ENCODE data around the gene PDE2A. TPM values are rescaled to one million over a fixed set of nuclear protein-coding genes. Genes with fewer than 3 reads are reported as not detected.
A peak's percentile ranks its signal among the peaks of the same experiment; 100 is the strongest.

The PDE2A gene
- polyA plus RNA-seq, 1 donor, result 13.6 TPM

GRCh38 chr11:72589802-72590761 is 84.1 kb downstream of the PDE2A start:
- DNase-seq, result peak; percentile 57

DNA sequence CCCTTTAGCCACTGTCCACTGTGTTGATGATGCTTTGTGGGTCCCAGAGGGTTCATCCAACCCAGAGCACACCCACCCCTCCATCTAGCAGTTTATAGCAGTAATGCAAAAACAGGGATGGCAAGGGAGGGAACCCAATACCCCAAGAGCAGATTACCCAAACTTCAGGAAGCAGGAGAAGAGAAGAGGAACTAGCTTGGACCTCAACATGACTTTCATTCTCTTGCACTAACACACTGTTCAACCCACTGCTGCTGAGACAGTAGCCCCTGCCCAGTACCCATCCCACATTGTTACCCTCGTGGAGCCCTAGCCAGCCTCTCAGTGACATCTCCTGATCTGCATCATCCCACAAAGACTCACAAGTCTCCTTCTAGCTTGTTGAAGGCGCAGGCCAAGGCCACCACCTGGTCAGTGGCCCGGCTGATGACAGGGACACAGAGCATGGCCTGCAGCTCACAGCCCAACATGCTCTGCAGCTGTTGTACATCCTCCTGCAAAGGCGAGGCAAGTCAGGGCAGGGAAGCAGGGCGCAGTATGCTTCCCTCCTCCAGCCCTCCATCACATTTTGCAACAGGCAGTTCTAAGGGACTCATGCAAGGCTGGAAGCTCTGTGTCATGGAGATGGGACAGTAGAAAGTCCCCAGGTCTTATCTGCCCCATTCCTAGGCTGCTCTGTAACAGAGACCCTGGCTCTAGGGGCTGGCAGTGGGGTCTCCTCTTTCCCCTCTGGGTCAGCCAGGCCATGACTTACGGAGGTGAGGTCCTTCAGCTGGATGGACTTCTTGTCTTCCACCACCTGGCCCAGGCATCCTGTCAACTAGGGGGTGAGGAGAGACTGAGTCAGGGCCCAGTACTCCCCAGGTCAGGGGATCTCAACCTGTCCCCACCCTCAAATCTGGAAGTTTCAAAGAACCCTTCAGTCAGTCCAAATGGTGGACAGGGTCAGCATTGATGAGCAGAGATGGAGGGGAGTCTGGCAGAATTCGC is 85.5 kb downstream of the PDE2A start:
- no peak for DNase-seq

GRCh38 chr11:72587696-72588095 is 86.5 kb downstream of the PDE2A start:
- DNase-seq, result no peak

DNA sequence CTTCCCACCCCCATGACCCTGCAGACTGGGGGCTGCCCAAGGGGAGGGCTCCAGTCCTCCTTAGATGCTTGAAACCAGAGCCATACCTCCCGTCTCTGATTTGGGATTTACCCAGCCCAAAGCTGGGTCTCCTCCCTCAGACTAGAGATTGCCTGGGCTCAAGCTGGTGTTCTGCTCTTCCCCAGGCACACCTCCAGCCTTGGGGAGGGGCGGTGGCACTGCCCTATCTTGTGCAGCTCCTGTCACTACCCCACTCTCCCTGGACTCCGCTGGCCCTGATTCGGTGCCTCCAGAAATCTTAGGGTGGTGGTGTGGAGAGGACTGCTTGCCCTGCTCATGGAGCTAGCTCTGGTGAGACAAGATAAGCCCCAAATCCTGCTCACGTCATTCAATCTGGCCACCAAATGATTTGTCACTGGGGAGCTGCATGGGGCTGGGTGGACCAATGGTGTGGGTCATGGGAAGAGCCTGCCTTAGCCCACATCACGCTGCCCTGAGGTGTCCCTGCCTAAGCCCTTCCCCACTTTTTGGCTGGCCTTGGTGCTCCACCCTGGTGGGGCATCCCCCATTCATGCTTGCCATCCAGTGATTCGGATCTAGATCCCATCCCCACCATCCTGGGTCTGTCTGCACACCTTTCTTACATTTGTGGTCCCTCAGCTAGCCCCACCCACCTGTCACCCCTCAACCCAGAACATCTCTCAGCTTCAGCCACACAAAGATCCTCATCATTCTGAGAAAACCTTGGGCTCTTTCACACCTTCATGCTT is 87.7 kb downstream of the PDE2A start:
- DNase-seq, result no peak

- DNase-seq, result peak; percentile 64
These were observed 88.4 kb downstream of the PDE2A start for GRCh38 chr11:72585762-72586311.

DNA sequence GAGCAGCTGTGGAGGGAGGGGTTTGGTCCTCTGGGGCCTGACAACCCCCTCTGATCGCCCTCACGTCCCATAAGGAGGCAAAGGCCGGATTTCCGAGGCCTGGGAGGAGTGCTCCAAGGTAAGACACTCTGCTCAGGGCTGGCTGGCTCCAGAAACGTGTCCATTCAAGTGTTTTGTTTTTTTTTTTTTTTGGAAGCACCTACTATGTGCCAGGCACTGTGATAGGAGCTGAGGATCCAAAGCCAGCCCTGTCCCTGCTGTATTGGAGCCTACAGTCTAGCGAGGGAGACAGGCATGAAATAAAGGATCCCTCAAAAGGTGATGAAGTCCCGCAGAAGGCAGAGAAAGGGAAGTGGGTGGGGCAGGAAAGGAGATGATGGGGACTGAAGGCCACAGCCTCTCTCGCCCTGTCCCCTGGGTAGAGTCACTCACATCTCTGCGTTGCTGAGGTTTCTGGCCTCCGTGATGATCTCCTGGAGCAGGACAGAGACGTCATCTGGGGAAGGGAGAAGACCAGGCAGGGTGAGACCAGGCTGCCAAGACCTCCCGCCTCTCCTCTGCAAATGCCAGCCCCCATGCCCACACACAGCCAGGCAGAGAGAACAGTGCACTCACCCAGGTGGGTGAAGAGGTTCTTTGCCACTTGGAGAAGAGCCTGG is 89.2 kb downstream of the PDE2A start:
- DNase-seq, result no peak

GRCh38 chr11:72584293-72584938 is 89.8 kb downstream of the PDE2A start:
- no peak for DNase-seq

- no peak for DNase-seq
These were observed 90.5 kb downstream of the PDE2A start for GRCh38 chr11:72583616-72584292.

DNA sequence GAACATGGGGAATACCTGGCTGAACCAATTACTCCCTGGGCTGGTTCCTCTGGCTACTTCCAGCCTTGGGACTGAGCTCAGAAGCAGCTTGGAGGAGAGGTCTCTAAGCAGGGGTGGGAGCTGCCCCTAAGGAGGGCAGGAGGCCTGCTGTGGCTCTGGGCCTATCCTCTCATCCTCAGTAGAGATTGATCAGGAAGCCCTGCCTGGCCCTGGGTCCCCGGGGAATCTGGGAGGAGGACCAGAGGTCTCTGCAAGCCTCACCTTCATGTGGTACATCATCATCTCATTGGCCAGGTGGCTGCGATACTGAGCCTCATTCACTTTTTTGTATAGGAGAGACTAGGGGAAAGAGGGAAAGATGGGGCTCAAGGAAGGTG is 91.1 kb downstream of the PDE2A start:
- DNase-seq, result no peak

- no peak for DNase-seq
These were observed 91.7 kb downstream of the PDE2A start for GRCh38 chr11:72582206-72583176.

GRCh38 chr11:72581067-72581466 is 93.2 kb downstream of the PDE2A start:
- DNase-seq, result no peak

DNA sequence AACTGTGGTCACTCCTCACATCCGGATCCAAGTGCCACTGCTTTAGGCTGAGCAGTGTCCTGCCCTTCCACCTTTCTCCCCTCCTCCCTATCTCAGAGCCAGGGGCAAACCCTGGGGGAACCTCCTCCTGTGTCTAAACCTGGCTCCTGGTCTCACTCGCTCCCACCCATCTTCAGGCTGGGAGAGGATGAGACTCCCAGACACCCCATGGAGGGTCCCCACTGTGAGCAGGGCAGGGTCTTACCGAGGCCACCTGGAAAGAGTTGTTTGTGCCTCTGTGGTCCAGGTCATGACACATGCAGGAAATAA is 93.6 kb downstream of the PDE2A start:
- no peak for DNase-seq

- no peak for DNase-seq
These were observed 94.2 kb downstream of the PDE2A start for GRCh38 chr11:72579816-72580641.

DNA sequence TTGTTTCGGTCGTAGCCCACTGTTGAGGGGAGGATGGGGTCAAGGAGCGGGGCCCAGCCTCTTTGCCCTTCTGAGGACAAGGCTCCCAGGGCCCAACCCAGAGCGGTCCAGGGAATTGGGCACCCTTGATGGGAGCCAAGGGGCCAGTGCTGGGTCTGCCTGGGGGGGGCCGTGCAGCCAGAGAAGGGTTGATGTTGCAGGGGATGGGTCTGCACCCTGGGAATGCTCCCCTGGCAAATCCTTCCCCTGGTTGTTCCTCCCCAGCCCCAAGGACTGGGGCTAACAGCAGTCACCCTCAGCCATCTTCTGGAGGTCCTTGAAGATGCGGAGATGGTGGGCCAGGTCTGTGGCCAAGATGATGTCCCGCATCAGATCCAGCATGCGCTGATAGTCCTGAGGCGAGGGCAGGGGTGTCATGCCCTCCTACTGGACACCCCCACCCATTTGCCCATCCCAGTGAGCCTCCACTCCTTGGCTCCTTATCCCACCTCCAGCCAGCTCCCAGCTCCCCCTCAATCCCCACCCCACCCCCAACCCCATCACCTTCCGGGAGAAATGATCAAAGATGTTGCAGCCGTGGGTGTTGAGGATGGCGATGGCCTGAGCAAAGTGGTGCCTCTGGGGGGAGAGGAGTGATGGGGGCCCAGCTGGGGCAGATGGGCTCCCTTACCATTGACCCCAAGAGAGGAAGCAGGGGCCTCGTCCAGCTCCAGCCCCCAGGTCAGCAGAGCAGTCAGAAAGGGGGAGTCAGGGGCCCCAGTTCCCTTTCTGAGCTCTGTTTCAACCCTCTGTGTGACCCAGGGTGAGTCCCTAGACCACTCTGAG is 95.0 kb downstream of the PDE2A start:
- DNase-seq, result no peak

DNA sequence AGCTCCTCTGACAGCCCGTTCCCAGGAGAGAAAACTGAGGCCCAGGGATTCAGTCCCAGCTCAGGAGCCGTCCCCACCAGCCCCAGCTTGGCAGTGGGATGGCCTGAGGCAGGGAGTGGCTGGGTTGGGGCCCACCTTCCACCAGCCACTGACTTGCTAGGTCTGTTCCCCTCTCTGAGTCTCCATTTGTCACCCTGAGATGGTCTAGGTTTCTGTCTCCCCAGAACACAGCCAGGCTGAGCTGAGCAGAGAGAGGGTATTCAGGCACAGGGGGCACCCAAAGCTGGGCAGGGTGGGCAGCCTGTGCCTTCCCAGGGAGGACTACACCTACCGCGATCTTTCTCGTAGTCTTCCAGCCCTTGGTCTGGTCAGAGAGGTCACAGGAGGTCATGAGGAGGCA is 95.7 kb downstream of the PDE2A start:
- DNase-seq, result no peak

DNA sequence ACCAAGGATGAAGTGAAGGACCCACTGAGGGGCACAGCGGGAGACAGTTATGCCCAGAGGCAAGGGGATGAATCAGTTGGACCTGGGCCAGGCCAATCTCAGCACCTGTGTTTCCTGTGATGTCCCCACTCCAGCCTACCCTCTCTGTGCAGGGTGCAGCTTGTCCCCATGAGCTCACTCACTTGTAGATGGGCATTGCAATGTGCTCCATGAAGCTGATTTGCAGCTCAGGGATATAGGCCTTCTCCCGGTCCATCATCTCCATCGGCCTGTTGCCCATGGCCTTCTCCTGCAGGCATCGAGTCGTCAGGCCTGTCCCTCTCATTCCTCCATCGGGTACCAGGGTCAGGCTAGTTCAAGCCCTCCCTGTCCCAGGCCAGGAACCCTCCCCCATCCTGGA is 96.2 kb downstream of the PDE2A start:
- DNase-seq, result no peak

- DNase-seq, result no peak
These were observed 96.9 kb downstream of the PDE2A start for GRCh38 chr11:72577271-72577721.
